Stomach (tissue), 9 donors: Measurements from ENCODE around the gene ITPR2. TPM values are rescaled to one million over a fixed set of nuclear protein-coding genes. Genes with fewer than 3 reads are reported as not detected.
"Not testable (repeated sequence)": the region's sequence is repeated elsewhere in the genome, so short reads cannot be mapped to it uniquely, and the experiment has no call there.

Experiments
- DNase-seq, 2 donors: peaks; one replicate each; pipeline versions ENCODE4 v3.0.0 to v3.0.0-alpha.2; 2013 to 2019
- H3K27ac ChIP-seq, 5 donors: fragments of 200-600 bp in 4 of 5; sonication (generic) in 4 of 5; one replicate each; pipeline ENCODE4 v1.5.1; 2013 to 2019; ENCODE audit warnings: mild to moderate bottlenecking in 1 of 5, moderate library complexity in 1 of 5
- H3K27me3 ChIP-seq, 3 donors: fragments of 200-600 bp; sonication (generic); one replicate each; pipeline ENCODE4 v1.5.1; 2017 to 2019; ENCODE audit warnings: mixed run types in 1 of 3
- H3K36me3 ChIP-seq, 4 donors: fragments of 200-600 bp; sonication (generic); 1 replicate in 3 of 4; 2 replicates in 1 of 4; pipeline ENCODE4 v1.5.1; 2016 to 2019
- H3K4me1 ChIP-seq, 4 donors: fragments of 200-600 bp; sonication (generic); one replicate each; pipeline ENCODE4 v1.5.1; 2016 to 2019
- H3K4me3 ChIP-seq, 4 donors: fragments of 200-600 bp; sonication (generic) in 3 of 4; one replicate each; pipeline ENCODE4 v1.5.1; 2016 to 2019; ENCODE audit warnings: mild to moderate bottlenecking in 1 of 4
- H3K9me3 ChIP-seq, 4 donors: fragments of 200-600 bp; sonication (generic); one replicate each; pipeline ENCODE4 v1.5.1; 2016 to 2019
- EP300 ChIP-seq: sonication (generic); formaldehyde crosslinking; IDR thresholded peaks from one replicate; pipeline ENCODE4 v1.6.1; 2017; ENCODE audit warnings: antibody characterized with exemption
- POLR2A ChIP-seq, 4 donors: fragments of 450-650 bp; IDR thresholded peaks; one replicate each; pipeline ENCODE4 v1.6.1; 2016; ENCODE audit warnings: antibody characterized with exemption in 4 of 4, control low read depth in 2 of 4, mild to moderate bottlenecking in 1 of 4, moderate library complexity in 1 of 4
- POLR2AphosphoS5 ChIP-seq, 3 donors: sonication (generic); formaldehyde crosslinking; IDR thresholded peaks; one replicate each; pipeline ENCODE4 v1.6.1; 2016; ENCODE audit warnings: antibody characterized with exemption in 3 of 3
- WGBS, 5 donors: extraction: QIAGEN DNeasy Blood & Tissue Kit in 3 of 5; methylation state at CpG; one replicate each; pipeline versions ENCODE4 v1.1.5 to v1.1.7; 2013 to 2018; 5-methylcytosine and 5-hydroxymethylcytosine counted together
- intact Hi-C: fragments of 100-400 bp; cut with DNase I; formaldehyde crosslinking; loops from one replicate; pipeline ENCODE4 v1.15.1; 2023; ENCODE audit warnings: low total_unique reads
- polyA plus RNA-seq, 3 donors: library from polyadenylated mRNA; stranded (reverse); fragments of 200-250 nt; gene quantifications; one replicate each; pipeline ENCODE4 v1.2.3, GENCODE V29; 2013
- total RNA-seq, 5 donors: library from RNA; depleted of rRNA; stranded (reverse); fragments of >200 nt; gene quantifications; one replicate each; pipeline versions ENCODE4 v1.1.0 to v1.2.3, GENCODE V29; 2014 to 2016
- TF ChIP-seq, protein P1 (sequence below), 7 experiments: fragments of 450-650 bp in 4 of 7; fragments of 200-600 bp in 3 of 7; sonication (generic) in 3 of 7; IDR thresholded peaks; one replicate each; pipeline ENCODE4 v1.5.1; 2016 to 2019; ENCODE audit warnings: antibody characterized with exemption in 7 of 7, control low read depth in 2 of 7, mild to moderate bottlenecking in 1 of 7
- donor health status: healthy with polysubstance abuse.
- donor health status: Bipolar disorder and iron deficiency.
- donor health status: healthy.

ITPR2 gene
- total and polyA plus RNA-seq, 8 donors, result 1.4 to 172 (median 23.4) TPM

DNA sequence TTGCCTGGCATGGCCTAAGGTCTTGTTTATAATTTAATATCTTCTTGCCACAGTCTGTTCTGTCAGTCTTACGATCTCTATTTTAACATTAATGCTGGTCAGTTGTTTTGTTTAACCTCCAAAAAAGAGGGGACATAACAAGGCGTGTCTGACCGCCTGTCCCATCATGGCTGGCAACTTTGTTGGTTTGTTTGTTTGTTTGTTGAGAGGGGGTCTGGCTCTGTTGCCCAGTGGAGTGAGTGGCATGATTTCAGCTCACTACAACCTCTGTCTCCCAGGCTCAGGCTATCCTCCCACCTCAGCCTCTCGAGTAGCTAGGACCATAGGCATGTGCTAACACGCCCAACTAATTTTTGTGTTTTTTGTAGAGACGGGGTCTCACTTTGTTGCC lies 36.1 kb upstream of the ITPR2 start:
- intact Hi-C loops, result no loop called here
- Histone ChIP-seq H3K27ac (no peak overlapping the region), H3K9me3 (no peaks in the 10 kb centered on the region), H3K4me1 (peaks cover 11 to 17% (median 15%) of the 10 kb centered on the region in 4 donors), H3K27me3 (no peaks in the 10 kb centered on the region), H3K4me3 (no peak overlapping the region), H3K36me3 (no peaks in the 10 kb centered on the region)
- 93 to 98% (median 96%) methylated on average over 6 of the region's 6 CpGs for WGBS, 5 donors
- DNase-seq, result no peak
- TF ChIP-seq POLR2AphosphoS5 (IDR thresholded peaks at IDR 0.05) (no peak), POLR2A (IDR thresholded peaks at IDR 0.05) (no peak), EP300 (no peak)
- TF ChIP-seq, protein P1, sequence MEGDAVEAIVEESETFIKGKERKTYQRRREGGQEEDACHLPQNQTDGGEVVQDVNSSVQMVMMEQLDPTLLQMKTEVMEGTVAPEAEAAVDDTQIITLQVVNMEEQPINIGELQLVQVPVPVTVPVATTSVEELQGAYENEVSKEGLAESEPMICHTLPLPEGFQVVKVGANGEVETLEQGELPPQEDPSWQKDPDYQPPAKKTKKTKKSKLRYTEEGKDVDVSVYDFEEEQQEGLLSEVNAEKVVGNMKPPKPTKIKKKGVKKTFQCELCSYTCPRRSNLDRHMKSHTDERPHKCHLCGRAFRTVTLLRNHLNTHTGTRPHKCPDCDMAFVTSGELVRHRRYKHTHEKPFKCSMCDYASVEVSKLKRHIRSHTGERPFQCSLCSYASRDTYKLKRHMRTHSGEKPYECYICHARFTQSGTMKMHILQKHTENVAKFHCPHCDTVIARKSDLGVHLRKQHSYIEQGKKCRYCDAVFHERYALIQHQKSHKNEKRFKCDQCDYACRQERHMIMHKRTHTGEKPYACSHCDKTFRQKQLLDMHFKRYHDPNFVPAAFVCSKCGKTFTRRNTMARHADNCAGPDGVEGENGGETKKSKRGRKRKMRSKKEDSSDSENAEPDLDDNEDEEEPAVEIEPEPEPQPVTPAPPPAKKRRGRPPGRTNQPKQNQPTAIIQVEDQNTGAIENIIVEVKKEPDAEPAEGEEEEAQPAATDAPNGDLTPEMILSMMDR (IDR thresholded peaks at IDR 0.05), result no peak

DNA sequence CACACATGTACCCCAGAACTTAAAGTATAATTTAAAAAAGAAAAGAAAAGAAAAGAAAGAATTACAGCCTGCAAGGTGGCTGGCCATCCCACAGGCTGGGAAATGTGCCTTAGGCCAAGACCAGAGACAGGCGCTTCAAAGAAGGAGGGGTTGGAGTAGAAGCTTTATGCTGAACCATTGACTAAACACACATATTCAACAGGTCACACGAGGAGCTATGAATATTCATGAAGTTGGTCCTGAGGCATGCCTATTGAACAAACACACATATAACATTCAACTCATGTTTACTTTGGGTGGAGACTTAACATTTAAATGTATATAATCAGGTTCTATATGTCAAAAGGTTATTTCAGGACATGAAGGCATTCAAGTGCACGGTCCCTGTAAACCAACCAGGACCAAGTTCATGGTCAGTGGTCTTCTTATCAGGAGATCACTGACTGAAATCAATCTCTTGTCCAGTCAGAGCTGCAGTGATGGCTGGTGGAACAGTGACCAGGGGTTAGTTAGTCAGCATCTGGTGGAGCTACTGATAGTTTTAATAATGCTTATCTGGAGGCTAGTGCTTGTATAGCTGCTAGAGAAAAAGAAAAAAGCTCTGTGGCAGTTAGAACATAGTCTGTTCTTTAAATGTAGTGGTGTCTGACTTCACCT lies 35.6 kb upstream of the ITPR2 start:
- Histone ChIP-seq H3K9me3 (no peaks in the 10 kb centered on the region), H3K36me3 (no peaks in the 10 kb centered on the region), H3K4me3 (no peak overlapping the region), H3K4me1 (peaks cover 11 to 17% (median 15%) of the 10 kb centered on the region in 4 donors), H3K27me3 (no peaks in the 10 kb centered on the region), H3K27ac (no peak overlapping the region)
- intact Hi-C loops, result no loop called here
- no peak for TF ChIP-seq EP300
- TF ChIP-seq POLR2AphosphoS5 (IDR thresholded peaks at IDR 0.05), result no peak
- TF ChIP-seq POLR2A (IDR thresholded peaks at IDR 0.05), result no peak
- TF ChIP-seq, protein P1 (IDR thresholded peaks at IDR 0.05), result no peak
- WGBS, 5 donors, result 67 to 84% (median 82%) methylated on average over 3 of the region's 3 CpGs
- DNase-seq, result no peak

DNA sequence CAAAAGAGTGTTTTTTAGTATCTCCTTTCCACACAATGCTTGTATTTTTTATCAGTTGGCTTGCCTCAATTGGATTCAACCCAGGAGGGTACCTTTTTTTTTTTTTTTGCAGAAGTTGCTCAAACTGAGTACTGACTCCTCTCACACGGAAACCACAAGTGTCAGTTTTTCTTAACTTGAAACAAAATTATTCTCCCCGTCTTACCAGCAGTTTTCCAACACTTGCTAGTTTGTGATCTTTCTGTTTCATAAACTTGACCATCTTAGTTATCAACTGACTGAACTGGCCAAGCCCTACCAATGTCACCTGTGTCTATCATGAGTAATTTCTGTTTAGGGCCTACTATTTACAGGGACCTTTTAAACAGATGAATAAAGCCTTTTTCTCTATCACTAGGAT lies 34.1 kb upstream of the ITPR2 start:
- 77 to 89% (median 80%) methylated on average over 2 of the region's 2 CpGs for WGBS, 5 donors
- no peaks in the 10 kb centered on the region for H3K27me3 ChIP-seq
- TF ChIP-seq POLR2AphosphoS5 (IDR thresholded peaks at IDR 0.05), result no peak
- TF ChIP-seq EP300, result no peak
- TF ChIP-seq, protein P1 (IDR thresholded peaks at IDR 0.05), result no peak
- no peak for TF ChIP-seq POLR2A (IDR thresholded peaks at IDR 0.05)

DNA sequence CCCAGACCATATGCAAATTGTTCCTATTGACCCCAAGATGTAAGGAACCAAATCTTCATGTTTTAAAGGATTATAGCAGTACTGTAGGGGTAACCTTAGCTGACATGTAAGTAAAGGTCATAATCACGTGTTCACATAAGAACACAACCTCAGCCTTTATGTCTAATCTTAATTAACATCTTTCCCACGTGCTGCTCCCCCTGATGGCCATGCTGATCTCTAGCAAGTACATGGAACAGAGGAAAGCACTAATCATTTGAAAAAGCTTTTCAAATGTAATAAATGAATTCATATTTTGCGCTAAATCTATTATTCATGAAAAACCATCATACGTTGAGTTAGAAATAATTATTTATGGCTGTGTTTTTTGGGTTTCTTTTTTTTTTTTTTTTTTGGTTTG lies 30.5 kb upstream of the ITPR2 start:
- no peaks in the 10 kb centered on the region for H3K4me1 ChIP-seq
- H3K27ac ChIP-seq, result no peak overlapping the region
- TF ChIP-seq EP300, result no peak
- TF ChIP-seq, protein P1 (IDR thresholded peaks at IDR 0.05), result no peak
- no peak for TF ChIP-seq POLR2A (IDR thresholded peaks at IDR 0.05)
- no peak for TF ChIP-seq POLR2AphosphoS5 (IDR thresholded peaks at IDR 0.05)
- no peak overlapping the region for H3K4me3 ChIP-seq
- H3K9me3 ChIP-seq, result no peaks in the 10 kb centered on the region
- no peak for DNase-seq
- 54 to 62% (median 58%) methylated on average over 4 of the region's 4 CpGs for WGBS, 5 donors
- no peaks in the 10 kb centered on the region for H3K36me3 ChIP-seq
- intact Hi-C loops, result no loop called here
- H3K27me3 ChIP-seq, result no peaks in the 10 kb centered on the region

More for the DNA sequence above, 34.1 kb upstream of the ITPR2 start:
- no peaks in the 10 kb centered on the region for H3K9me3 ChIP-seq
- peaks cover 11 to 17% (median 15%) of the 10 kb centered on the region in 4 donors for H3K4me1 ChIP-seq
- no peak overlapping the region for H3K4me3 ChIP-seq
- intact Hi-C loops, result no loop called here
- no peak overlapping the region for H3K27ac ChIP-seq
- H3K36me3 ChIP-seq, result no peaks in the 10 kb centered on the region
- no peak for DNase-seq

DNA sequence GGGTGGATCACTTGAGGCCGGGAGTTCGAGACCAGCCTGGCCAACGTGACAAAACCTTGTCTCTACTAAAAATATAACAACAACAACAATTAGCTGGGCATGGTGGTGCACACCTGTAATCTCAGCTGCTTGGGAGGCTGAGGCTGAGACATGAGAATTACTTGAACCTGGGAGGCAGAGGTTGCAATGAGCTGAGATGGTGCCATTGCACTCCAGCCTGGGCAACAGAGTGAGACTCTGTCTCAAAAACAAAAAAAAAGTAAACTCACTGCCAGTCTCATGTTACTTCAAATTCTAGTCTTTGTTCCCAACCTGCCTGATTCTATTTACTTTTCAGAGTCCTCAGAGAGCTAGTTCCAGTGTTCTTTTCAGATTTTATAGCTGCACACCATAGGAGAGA lies 29.8 kb upstream of the ITPR2 start:
- 92 to 100% (median 97%) methylated on average over 3 of the region's 3 CpGs for WGBS, 5 donors
- H3K27ac ChIP-seq, H3K4me3 ChIP-seq, intact Hi-C loops, H3K27me3 ChIP-seq, H3K4me1 ChIP-seq, H3K9me3 ChIP-seq, H3K36me3 ChIP-seq, DNase-seq: not testable (repeated sequence)
